Endothelial cell of umbilical vein (primary cell): ENCODE results near the gene ACP4. TPM values are rescaled to one million over a fixed set of nuclear protein-coding genes. Genes with fewer than 3 reads are reported as not detected.

ENCODE experiments used
- BruUV-seq: library from RNA; stranded (reverse); fragments of 400-500 nt; replicated peaks from 2 replicates; lab custom pipeline; 2021; lab: Mats Ljungman, UMichigan
- CTCF ChIA-PET: fragments of 300-600, 350-600 bp; sonication (Branson Sonifier 250); formaldehyde crosslinking; loops from one replicate; lab custom pipeline; 2021; ENCODE audit warnings: antibody characterized with exemption, inconsistent platforms; lab: Charles Lee
- POLR2A ChIA-PET: fragments of 300-600, 350-600 bp; sonication (Branson Sonifier 250); formaldehyde crosslinking; loops from one replicate; lab custom pipeline; 2021; ENCODE audit warnings: antibody characterized with exemption, inconsistent platforms; lab: Charles Lee
- DNase-seq: peaks from one replicate; pipeline ENCODE4 v3.0.0-alpha.2; 2011; ENCODE audit warnings: low read depth, low spot score
- FAIRE-seq: peaks from 2 replicates; lab custom pipeline; 2011; peaks lifted over from hg19 to GRCh38; lab: Jason Lieb, UNC
- H2AFZ ChIP-seq: 2 replicates; pipeline ENCODE4 v1.6.0; 2012; ENCODE audit warnings: low read depth, low read length, control low read depth, inconsistent platforms
- H3K27ac ChIP-seq: 2 replicates; pipeline ENCODE4 v1.5.1; 2011; ENCODE audit warnings: low read depth, mild to moderate bottlenecking, control low read depth, low read length, moderate library complexity; ENCODE audit not compliant: insufficient read depth
- H3K27me3 ChIP-seq, 2 experiments: 2 replicates each; pipeline versions ENCODE4 v1.6.0 to v1.6.1; 2011; ENCODE audit warnings: low read length in 2 of 2, mixed read lengths in 1 of 2; ENCODE audit not compliant: control insufficient read depth in 2 of 2, insufficient read depth in 2 of 2
- H3K36me3 ChIP-seq, 2 experiments: 2 replicates in 1 of 2; 3 replicates in 1 of 2; pipeline ENCODE4 v1.5.1; 2011; ENCODE audit warnings: low read length in 2 of 2, mild to moderate bottlenecking in 1 of 2, moderate library complexity in 1 of 2; ENCODE audit not compliant: control insufficient read depth in 2 of 2, insufficient read depth in 2 of 2; ENCODE audit errors: extremely low read depth in 1 of 2
- H3K4me1 ChIP-seq: 3 replicates; pipeline ENCODE4 v1.5.1; 2011; ENCODE audit warnings: mild to moderate bottlenecking, low read length; ENCODE audit not compliant: control insufficient read depth, insufficient read depth; ENCODE audit errors: extremely low read depth
- H3K4me2 ChIP-seq: 2 replicates; pipeline ENCODE4 v1.6.1; 2011; ENCODE audit warnings: low read length, control low read depth, mixed read lengths; ENCODE audit not compliant: insufficient read depth
- H3K4me3 ChIP-seq, 3 experiments: fragments of 200-600 bp in 1 of 3; sonication (generic), shearing (Covaris generic) in 1 of 3; replicated peaks in 1 of 3; 2 replicates each; pipeline ENCODE4 v1.5.1; 2011 to 2016; ENCODE audit warnings: control low read depth in 3 of 3, low read length in 3 of 3, mild to moderate bottlenecking in 2 of 3, inconsistent platforms in 1 of 3, low read depth in 1 of 3, moderate library complexity in 1 of 3; ENCODE audit not compliant: insufficient read depth in 1 of 3
- H3K79me2 ChIP-seq: 2 replicates; pipeline ENCODE4 v1.6.0; 2012; ENCODE audit warnings: low read length, inconsistent platforms; ENCODE audit not compliant: control insufficient read depth, insufficient read depth
- H3K9ac ChIP-seq: replicated peaks from 2 replicates; pipeline ENCODE3; 2011; ENCODE audit warnings: low read length, control low read depth; ENCODE audit not compliant: insufficient read depth; ENCODE audit errors: extremely low read depth
- H3K9me1 ChIP-seq: replicated peaks from 3 replicates; pipeline ENCODE4 v1.6.0; 2011; ENCODE audit warnings: mild to moderate bottlenecking, low read length; ENCODE audit not compliant: control insufficient read depth, insufficient read depth; ENCODE audit errors: extremely low read depth
- H3K9me3 ChIP-seq: replicated peaks from 2 replicates; pipeline ENCODE4 v1.5.1; 2012; ENCODE audit warnings: low read length, inconsistent platforms; ENCODE audit not compliant: control insufficient read depth, insufficient read depth
- H4K20me1 ChIP-seq: replicated peaks from 2 replicates; pipeline ENCODE3; 2011; ENCODE audit warnings: mild to moderate bottlenecking, low read length; ENCODE audit not compliant: control insufficient read depth, insufficient read depth; ENCODE audit errors: extremely low read depth
- CTCF ChIP-seq, 2 donors: IDR thresholded peaks; 1 replicate in 1 of 2; 2 replicates in 1 of 2; pipeline ENCODE4 v1.5.1; 2011; ENCODE audit warnings: low read length in 2 of 2, mild to moderate bottlenecking in 2 of 2, moderate library complexity in 2 of 2, control low read depth in 1 of 2, inconsistent platforms in 1 of 2, low read depth in 1 of 2; ENCODE audit not compliant: insufficient read depth in 1 of 2; ENCODE audit errors: extremely low read depth in 1 of 2
- EZH2 ChIP-seq: IDR thresholded peaks from 2 replicates; pipeline ENCODE4 v1.6.1; 2012; ENCODE audit warnings: borderline replicate concordance, low read depth, mild to moderate bottlenecking, moderate library complexity, low read length, inconsistent platforms; ENCODE audit not compliant: severe bottlenecking
- MAX ChIP-seq: IDR thresholded peaks from 2 replicates; pipeline ENCODE4 v1.6.1; 2011; ENCODE audit not compliant: insufficient read depth, insufficient read length
- MYC ChIP-seq: IDR thresholded peaks from one replicate; pipeline ENCODE4 v1.6.1; 2011; ENCODE audit warnings: mild to moderate bottlenecking, low read depth, low read length
- POLR2A ChIP-seq: IDR thresholded peaks from 2 replicates; pipeline ENCODE4 v1.6.1; 2012; ENCODE audit warnings: low read depth, mild to moderate bottlenecking, control low read depth, low read length
- POLR2AphosphoS5 ChIP-seq: IDR thresholded peaks from 2 replicates; pipeline ENCODE4 v1.6.1; 2012; ENCODE audit warnings: low read depth, mild to moderate bottlenecking, control low read depth, low read length, moderate library complexity; ENCODE audit not compliant: insufficient read depth
- dilution Hi-C: fragments of 300-500 bp; cut with MboI; formaldehyde crosslinking; loops from one replicate; pipeline ENCODE4 v1.15.0; 2019; ENCODE audit warnings: low sequenced_read_pairs; ENCODE audit not compliant: extremely low pct_ligation_motif_present
- intact Hi-C: fragments of 100-400 bp; cut with micrococcal nuclease; formaldehyde crosslinking; loops from one replicate; pipeline ENCODE4 v1.10.0; 2022
- polyA plus RNA-seq, 4 experiments: library from polyadenylated mRNA; depleted of rRNA in 3 of 4; stranded (reverse) in 3 of 4; unstranded in 1 of 4; fragments of >200 nt; gene quantifications; 2 replicates each; pipeline versions ENCODE4 v1.2.1 to v1.2.3, GENCODE V29; 2011 to 2012; ENCODE audit warnings: missing spikeins in 1 of 4
- total RNA-seq: library from RNA; stranded (reverse); gene quantifications from 2 replicates; pipeline ENCODE4 v1.2.3, GENCODE V29; 2021

The ACP4 gene
- total and polyA plus RNA-seq, 2 donors (not counting 3 experiments of a cell fraction or from before 2014, with no cell fraction given) = not detected

DNA sequence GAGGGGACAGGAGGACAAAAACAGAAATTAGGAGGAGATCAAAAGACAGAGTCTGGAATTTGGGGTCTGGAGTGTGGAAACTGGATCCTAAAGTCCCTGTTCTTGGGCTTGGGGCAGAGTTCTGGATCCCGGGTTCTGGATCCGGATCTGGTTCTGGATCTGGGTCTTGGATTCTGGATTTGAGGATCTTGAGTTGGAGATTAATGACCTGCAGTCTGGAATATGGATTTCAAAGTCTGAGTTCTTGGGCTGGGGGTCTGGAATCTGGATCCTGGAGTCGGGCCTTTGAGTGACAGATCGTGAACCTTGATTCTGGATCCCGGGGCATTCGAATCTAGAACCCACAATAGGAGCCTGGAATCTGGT, 43.6 kb downstream of the ACP4 start:
- no peak for FAIRE-seq
- Histone ChIP-seq H3K36me3 (no peaks in the 10 kb centered on the region), H3K4me1 (peaks cover 4% of the 10 kb centered on the region), H3K27ac (no peak overlapping the region), H3K4me2 (no peak overlapping the region), H3K79me2 (no peaks in the 10 kb centered on the region), H3K9ac (no peak overlapping the region), H3K9me3 (no peaks in the 10 kb centered on the region), H3K9me1 (no peaks in the 10 kb centered on the region), H4K20me1 (no peaks in the 10 kb centered on the region), H3K27me3 (no peaks in the 10 kb centered on the region), H3K4me3 (no peak overlapping the region), H2AFZ (no peak overlapping the region)
- DNase-seq = no peak
- ChIA-PET POLR2A (no interaction called here), CTCF (no interaction called here)
- dilution Hi-C loops (no loop called here), intact Hi-C loops (no loop called here)
- no peak for TF ChIP-seq POLR2A
- no peak for TF ChIP-seq EZH2
- no peak for TF ChIP-seq POLR2AphosphoS5
- no peak for TF ChIP-seq MAX
- TF ChIP-seq MYC = no peak
- no peak for TF ChIP-seq CTCF (IDR thresholded peaks at IDR 0.05; ENCODE audit: extremely low read depth in 1 of 2, insufficient read depth in 1 of 2, low read depth in 1 of 2, low read length in 2 of 2)
- no TSS peak for BruUV-seq
